Natural killer cell (primary cell): Measurements from ENCODE around the gene ZNF768. TPM values are rescaled to one million over a fixed set of nuclear protein-coding genes. Genes with fewer than 3 reads are reported as not detected.
A peak's percentile ranks its signal among the peaks of the same experiment; 100 is the strongest.

ENCODE experiments used
- ATAC-seq, 3 donors: fragments of 150-1000 bp in 2 of 3; fragments of 200-7000 bp in 1 of 3; cut with Tn5 transposase; 1 replicate in 1 of 3; 2 replicates in 2 of 3; pipeline ENCODE4 v1.10.0; 2021; ENCODE audit warnings: mild to moderate bottlenecking in 2 of 3, moderate library complexity in 2 of 3
- DNase-seq, 2 donors: peaks; one replicate each; pipeline versions ENCODE4 v3.0.0 to v3.0.0-alpha.2; 2013 to 2021; ENCODE audit warnings: mixed read lengths in 1 of 2
- H3K27ac ChIP-seq: one replicate; pipeline ENCODE4 v1.5.1; 2013; ENCODE audit warnings: mild to moderate bottlenecking, low read length
- H3K27me3 ChIP-seq: one replicate; pipeline ENCODE4 v1.6.1; 2013; ENCODE audit warnings: low read length; ENCODE audit not compliant: control insufficient read depth, insufficient read depth
- H3K36me3 ChIP-seq: one replicate; pipeline ENCODE4 v1.6.1; 2013; ENCODE audit warnings: low read length; ENCODE audit not compliant: control insufficient read depth, insufficient read depth
- H3K4me1 ChIP-seq: one replicate; pipeline ENCODE4 v1.6.1; 2013; ENCODE audit warnings: low read length; ENCODE audit not compliant: control insufficient read depth, insufficient read depth
- H3K4me3 ChIP-seq: one replicate; pipeline ENCODE4 v1.5.1; 2013; ENCODE audit warnings: low read length
- H3K9me3 ChIP-seq: one replicate; pipeline ENCODE4 v1.6.1; 2013; ENCODE audit warnings: low read length; ENCODE audit not compliant: control insufficient read depth, insufficient read depth
- H3K27ac Mint-ChIP-seq, 2 donors: one replicate each; pipeline ENCODE4 v1.8.0; 2022; ENCODE audit warnings: mild to moderate bottlenecking in 2 of 2, mixed read lengths in 2 of 2, moderate library complexity in 1 of 2
- H3K27me3 Mint-ChIP-seq, 2 donors: one replicate each; pipeline ENCODE4 v1.8.0; 2022; ENCODE audit warnings: low read depth in 2 of 2, mixed read lengths in 2 of 2
- H3K36me3 Mint-ChIP-seq: one replicate; pipeline ENCODE4 v1.8.0; 2022; ENCODE audit warnings: mixed read lengths
- H3K4me1 Mint-ChIP-seq, 2 donors: one replicate each; pipeline ENCODE4 v1.8.0; 2022; ENCODE audit warnings: mixed read lengths in 2 of 2
- H3K4me3 Mint-ChIP-seq: one replicate; pipeline ENCODE4 v1.8.0; 2022; ENCODE audit warnings: mild to moderate bottlenecking, moderate library complexity, mixed read lengths
- H3K9me3 Mint-ChIP-seq, 2 donors: one replicate each; pipeline ENCODE4 v1.8.0; 2022; ENCODE audit warnings: mixed read lengths in 2 of 2
- CTCF ChIP-seq: fragments of 200-600 bp; IDR thresholded peaks from one replicate; pipeline ENCODE4 v1.8.0; 2022; ENCODE audit warnings: antibody characterized with exemption
- WGBS: methylation state at CpG from one replicate; pipeline ENCODE4 v1.1.7; 2013; ENCODE audit warnings: missing lambda C conversion rate; ENCODE audit not compliant: insufficient coverage; 5-methylcytosine and 5-hydroxymethylcytosine counted together
- intact Hi-C: fragments of 100-400 bp; cut with micrococcal nuclease; formaldehyde crosslinking; loops from one replicate; pipeline ENCODE4 v1.14.2; 2022
- total RNA-seq, 4 donors: library from RNA; stranded (reverse); fragments of 120-200 nt in 1 of 4; gene quantifications; one replicate each; pipeline versions ENCODE4 v1.2.3 to v1.2.4, GENCODE V29; 2013 to 2022

The ZNF768 gene
- total RNA-seq, 3 donors from 2014 or later (not counting 1 experiment from before 2014, with no cell fraction given) = 3.3 to 7.2 (median 5.6) TPM

GRCh38 chr16:30533146-30533522 lies 6.8 kb upstream of the ZNF768 start:
- Histone ChIP-seq H3K4me3 (no peak overlapping the region), H3K4me1 (peaks cover 35% of the 10 kb centered on the region), H3K27ac (no peak overlapping the region), H3K9me3 (no peaks in the 10 kb centered on the region), H3K27me3 (no peaks in the 10 kb centered on the region), H3K36me3 (peaks cover 8% of the 10 kb centered on the region)
- DNase-seq = no peak
- intact Hi-C loops = loop anchor here (10.0 kb wide), 1 partner anchor 98 kb away; the partner anchor contains the start of gene DCTPP1
- Mint-ChIP-seq H3K27ac (peak overlapping the region; percentile 53 to 83), H3K36me3 (no peaks in the 10 kb centered on the region), H3K9me3 (no peaks in the 10 kb centered on the region), H3K4me3 (peak overlapping the region; percentile 78), H3K4me1 (peaks cover 22 to 30% of the 10 kb centered on the region in 2 donors), H3K27me3 (no peaks in the 10 kb centered on the region)
- 97% methylated on average over 11 of the region's 11 CpGs for WGBS
- no peak for TF ChIP-seq CTCF
- no peak for ATAC-seq

DNA sequence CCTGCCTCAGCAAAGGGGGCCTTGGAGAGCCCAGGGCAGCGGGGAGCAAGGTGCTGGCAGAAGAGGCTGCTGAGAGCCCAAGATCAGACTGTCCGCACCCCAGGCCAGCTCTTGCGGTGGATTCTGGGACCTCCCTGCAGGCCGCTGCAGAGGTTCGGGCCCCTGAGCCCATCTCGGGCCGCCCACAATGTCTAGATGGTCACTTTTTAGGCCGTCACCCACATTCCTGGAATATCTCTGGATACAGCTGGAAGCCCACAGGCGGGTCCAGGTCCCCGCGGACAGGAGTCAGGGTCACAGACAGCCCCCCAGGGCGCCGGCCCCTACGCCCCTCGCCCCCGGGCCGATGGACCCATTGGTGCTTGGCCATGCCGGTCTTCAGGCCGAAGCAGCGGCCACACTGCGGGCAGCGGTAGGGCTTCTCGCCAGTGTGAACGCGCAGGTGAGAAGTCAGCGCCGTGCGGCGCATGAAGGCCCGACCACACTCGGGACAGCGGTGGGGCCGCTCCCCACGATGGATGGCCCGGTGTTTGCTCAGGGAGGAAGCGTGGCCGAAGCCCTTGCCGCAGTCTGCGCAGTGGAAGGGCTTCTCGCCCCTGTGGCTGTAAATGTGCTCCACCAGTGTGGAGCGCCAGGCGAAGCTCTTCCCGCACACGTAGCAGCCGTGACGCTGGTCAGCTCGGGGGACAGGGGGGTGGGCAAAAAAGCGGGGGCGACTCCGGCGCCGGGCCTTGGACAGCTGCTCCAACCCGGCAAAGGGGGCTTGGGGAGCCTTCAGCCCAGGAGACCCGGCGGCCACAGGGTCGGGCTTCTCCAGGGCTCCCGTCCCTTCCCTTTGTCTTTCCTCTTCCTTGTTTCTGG lies 6.1 kb upstream of the ZNF768 start:
- intact Hi-C loops = loop anchor here (10.0 kb wide), 1 partner anchor 98 kb away; the partner anchor contains the start of gene DCTPP1
- WGBS = 97% methylated on average over 57 of the region's 57 CpGs
- no peaks in the 10 kb centered on the region for H3K9me3 ChIP-seq
- Mint-ChIP-seq H3K4me3 (no peak overlapping the region), H3K9me3 (no peaks in the 10 kb centered on the region), H3K27ac (peak overlapping the region; percentile 53 to 83), H3K36me3 (no peaks in the 10 kb centered on the region), H3K4me1 (peaks cover 28 to 35% of the 10 kb centered on the region in 2 donors), H3K27me3 (no peaks in the 10 kb centered on the region)
- no peak overlapping the region for H3K4me3 ChIP-seq
- TF ChIP-seq CTCF = no peak
- no peak overlapping the region for H3K27ac ChIP-seq
- no peaks in the 10 kb centered on the region for H3K27me3 ChIP-seq
- ATAC-seq (no peak), DNase-seq (no peak)
- peaks cover 8% of the 10 kb centered on the region for H3K36me3 ChIP-seq
- H3K4me1 ChIP-seq = peaks cover 41% of the 10 kb centered on the region

GRCh38 chr16:30530163-30531037 lies 4.0 kb upstream of the ZNF768 start:
- peak in 1 of 2 donors; percentile 61 for DNase-seq

More at GRCh38 chr16:30530163-30531037, 4.0 kb upstream of the ZNF768 start:
- TF ChIP-seq CTCF = no peak
- intact Hi-C loops = loop anchor here (10.0 kb wide), 1 partner anchor 96 kb away; the partner anchor contains the start of gene DCTPP1
- Mint-ChIP-seq H3K4me1 (peaks cover 16 to 30% of the 10 kb centered on the region in 2 donors), H3K27me3 (no peaks in the 10 kb centered on the region), H3K27ac (no peak overlapping the region), H3K4me3 (no peak overlapping the region), H3K9me3 (no peaks in the 10 kb centered on the region), H3K36me3 (no peaks in the 10 kb centered on the region)
- H3K9me3 ChIP-seq = no peaks in the 10 kb centered on the region
- no peaks in the 10 kb centered on the region for H3K27me3 ChIP-seq
- no peak for ATAC-seq
- H3K36me3 ChIP-seq = peaks cover 8% of the 10 kb centered on the region
- no peak overlapping the region for H3K4me3 ChIP-seq
- no peak overlapping the region for H3K27ac ChIP-seq
- peaks cover 40% of the 10 kb centered on the region for H3K4me1 ChIP-seq
- WGBS = 87% methylated on average over 9 of the region's 13 CpGs
